NB4 (cell line): ENCODE data around the gene SPANXC.

Experiments
- DNase-seq: peaks from one replicate; pipeline ENCODE4 v3.0.0; 2010; ENCODE audit warnings: low read depth
- H3K4me3 ChIP-seq: one replicate; pipeline ENCODE4 v1.5.1; 2011; ENCODE audit warnings: mild to moderate bottlenecking, low read depth, low read length, moderate library complexity
- MYC ChIP-seq: IDR thresholded peaks from 2 replicates; pipeline ENCODE4 v1.6.1; 2011; ENCODE audit warnings: low read depth, low read length
- POLR2A ChIP-seq: IDR thresholded peaks from 2 replicates; pipeline ENCODE4 v1.6.1; 2011; ENCODE audit warnings: mild to moderate bottlenecking; ENCODE audit not compliant: insufficient read length; ENCODE audit errors: extremely low read depth
- TF ChIP-seq, protein P1 (sequence below): IDR thresholded peaks from one replicate; pipeline ENCODE4 v1.5.1; 2012; ENCODE audit warnings: low read depth, low read length
- TF ChIP-seq, protein P2 (sequence below): IDR thresholded peaks from 2 replicates; pipeline ENCODE4 v1.6.1; 2011; ENCODE audit warnings: low read depth, low read length

The SPANXC gene

DNA sequence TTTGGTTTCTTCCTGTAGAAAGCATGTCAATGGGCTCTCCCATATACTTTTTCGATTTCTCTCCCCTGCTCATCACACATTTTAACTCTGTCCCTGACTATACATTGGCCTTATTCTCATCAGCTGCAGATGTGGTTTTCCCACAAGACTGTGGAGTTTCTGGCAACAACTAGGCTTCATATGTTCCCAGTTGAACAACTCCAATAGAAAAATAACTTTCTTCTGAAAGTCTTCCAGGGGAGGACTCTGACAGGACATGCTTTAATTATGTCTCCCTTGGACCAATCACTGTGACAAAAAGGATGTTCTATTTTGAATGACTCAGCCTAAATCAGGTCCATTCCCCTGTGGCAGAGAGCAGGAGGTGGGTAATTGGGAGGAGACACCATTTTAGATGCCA is 28.1 kb downstream of the SPANXC start:
- H3K4me3 ChIP-seq: no peak overlapping the region
- no peak for TF ChIP-seq MYC
- no peak for TF ChIP-seq POLR2A
- TF ChIP-seq, protein P1, sequence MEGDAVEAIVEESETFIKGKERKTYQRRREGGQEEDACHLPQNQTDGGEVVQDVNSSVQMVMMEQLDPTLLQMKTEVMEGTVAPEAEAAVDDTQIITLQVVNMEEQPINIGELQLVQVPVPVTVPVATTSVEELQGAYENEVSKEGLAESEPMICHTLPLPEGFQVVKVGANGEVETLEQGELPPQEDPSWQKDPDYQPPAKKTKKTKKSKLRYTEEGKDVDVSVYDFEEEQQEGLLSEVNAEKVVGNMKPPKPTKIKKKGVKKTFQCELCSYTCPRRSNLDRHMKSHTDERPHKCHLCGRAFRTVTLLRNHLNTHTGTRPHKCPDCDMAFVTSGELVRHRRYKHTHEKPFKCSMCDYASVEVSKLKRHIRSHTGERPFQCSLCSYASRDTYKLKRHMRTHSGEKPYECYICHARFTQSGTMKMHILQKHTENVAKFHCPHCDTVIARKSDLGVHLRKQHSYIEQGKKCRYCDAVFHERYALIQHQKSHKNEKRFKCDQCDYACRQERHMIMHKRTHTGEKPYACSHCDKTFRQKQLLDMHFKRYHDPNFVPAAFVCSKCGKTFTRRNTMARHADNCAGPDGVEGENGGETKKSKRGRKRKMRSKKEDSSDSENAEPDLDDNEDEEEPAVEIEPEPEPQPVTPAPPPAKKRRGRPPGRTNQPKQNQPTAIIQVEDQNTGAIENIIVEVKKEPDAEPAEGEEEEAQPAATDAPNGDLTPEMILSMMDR: no peak
- TF ChIP-seq, protein P2, sequence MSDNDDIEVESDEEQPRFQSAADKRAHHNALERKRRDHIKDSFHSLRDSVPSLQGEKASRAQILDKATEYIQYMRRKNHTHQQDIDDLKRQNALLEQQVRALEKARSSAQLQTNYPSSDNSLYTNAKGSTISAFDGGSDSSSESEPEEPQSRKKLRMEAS: no peak
- DNase-seq: no peak

DNA sequence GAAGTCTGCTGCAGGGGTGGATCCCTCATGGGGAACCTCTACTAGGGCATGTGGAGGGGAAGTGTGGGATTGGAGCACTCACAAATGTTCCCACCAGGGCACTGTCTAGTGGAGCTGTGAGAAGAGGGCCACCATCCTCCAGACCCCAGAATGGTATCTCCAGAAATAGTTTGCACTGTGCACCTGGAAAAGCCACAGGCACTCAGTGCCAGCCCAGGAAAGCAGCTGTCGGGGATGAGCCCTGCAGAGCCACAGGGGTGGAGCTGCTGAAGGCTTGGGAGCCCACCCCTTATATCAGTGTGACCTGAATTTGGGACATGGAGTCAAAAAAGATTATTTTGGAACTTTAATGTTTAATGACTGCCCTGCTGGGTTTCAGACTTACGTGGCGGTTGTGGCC is 40.4 kb downstream of the SPANXC start:
- TF ChIP-seq, protein P2: no peak
- TF ChIP-seq MYC (no peak), POLR2A (no peak)
- TF ChIP-seq, protein P1: no peak
- DNase-seq: no peak
- H3K4me3 ChIP-seq: no peak overlapping the region
